B cell (primary cell): ENCODE results near the gene ATP11A. TPM values are rescaled to one million over a fixed set of nuclear protein-coding genes. Genes with fewer than 3 reads are reported as not detected.

Source experiments
- ATAC-seq: fragments of 200-7000 bp; cut with Tn5 transposase; one replicate; pipeline ENCODE4 v1.10.0; 2021; ENCODE audit warnings: low read depth, mild to moderate bottlenecking, moderate number of reproducible peaks, moderate library complexity
- CTCF ChIA-PET: fragments of 350-600 bp; sonication (Branson Sonifier 250); formaldehyde crosslinking; loops from one replicate; lab custom pipeline; 2021; ENCODE audit warnings: antibody characterized with exemption, inconsistent platforms; lab: Charles Lee
- POLR2A ChIA-PET: fragments of 350-600 bp; sonication (Branson Sonifier 250); formaldehyde crosslinking; loops from one replicate; lab custom pipeline; 2021; ENCODE audit warnings: antibody characterized with exemption; lab: Charles Lee
- DNase-seq: peaks from one replicate; pipeline ENCODE4 v3.0.0; 2013
- H2AFZ ChIP-seq: 2 replicates; pipeline ENCODE4 v1.6.1; 2012; ENCODE audit warnings: mild to moderate bottlenecking, low read depth, low read length; ENCODE audit not compliant: insufficient read depth, poor library complexity, severe bottlenecking
- H3K27ac ChIP-seq, 2 donors: 1 replicate in 1 of 2; 2 replicates in 1 of 2; pipeline ENCODE4 v1.5.1; 2012 to 2013; ENCODE audit warnings: low read length in 2 of 2, mild to moderate bottlenecking in 2 of 2, moderate library complexity in 1 of 2
- H3K27me3 ChIP-seq, 4 experiments: fragments of 200-600 bp in 1 of 4; sonication (generic) in 1 of 4; replicated peaks in 1 of 4; 1 replicate in 2 of 4; 2 replicates in 2 of 4; pipeline versions ENCODE4 v1.6.1 to v1.7.0; 2013 to 2016; ENCODE audit warnings: low read length in 3 of 4, mild to moderate bottlenecking in 2 of 4, mixed read lengths in 1 of 4, moderate library complexity in 1 of 4; ENCODE audit not compliant: insufficient read depth in 4 of 4, control insufficient read depth in 3 of 4; ENCODE audit errors: control extremely low read depth in 1 of 4
- H3K36me3 ChIP-seq, 2 experiments: replicated peaks in 1 of 2; 1 replicate in 1 of 2; 2 replicates in 1 of 2; pipeline versions ENCODE4 v1.6.1 to v1.7.1; 2013; ENCODE audit warnings: low read length in 1 of 2; ENCODE audit not compliant: insufficient read depth in 2 of 2, control insufficient read depth in 1 of 2; ENCODE audit errors: control extremely low read depth in 1 of 2, extremely low read depth in 1 of 2
- H3K4me1 ChIP-seq, 2 donors: fragments of 200-600 bp in 1 of 2; sonication (generic) in 1 of 2; 1 replicate in 1 of 2; 2 replicates in 1 of 2; pipeline versions ENCODE4 v1.5.1 to v1.6.1; 2013 to 2017; ENCODE audit warnings: low read length in 2 of 2; ENCODE audit not compliant: control insufficient read depth in 2 of 2, insufficient read depth in 2 of 2
- H3K4me2 ChIP-seq: replicated peaks from 2 replicates; pipeline ENCODE3; 2012; ENCODE audit warnings: mild to moderate bottlenecking, low read depth, low read length; ENCODE audit not compliant: poor library complexity, severe bottlenecking
- H3K4me3 ChIP-seq, 5 experiments: fragments of 200-600 bp in 1 of 5; sonication (generic) in 1 of 5; 1 replicate in 3 of 5; 2 replicates in 2 of 5; pipeline versions ENCODE4 v1.5.1 to v1.7.0; 2011 to 2016; ENCODE audit warnings: low read length in 4 of 5, mild to moderate bottlenecking in 4 of 5, low read depth in 2 of 5, control low read depth in 1 of 5, moderate library complexity in 1 of 5; ENCODE audit not compliant: insufficient read depth in 1 of 5; ENCODE audit errors: control extremely low read depth in 1 of 5, extremely low read depth in 1 of 5
- H3K79me2 ChIP-seq: fragments of 200-600 bp; sonication (generic); one replicate; pipeline ENCODE4 v1.6.0; 2016; ENCODE audit warnings: low read length; ENCODE audit not compliant: control insufficient read depth, insufficient read depth
- H3K9ac ChIP-seq: fragments of 200-600 bp; sonication (generic); 2 replicates; pipeline ENCODE4 v1.6.1; 2017; ENCODE audit warnings: mild to moderate bottlenecking, low read length, moderate library complexity
- H3K9me3 ChIP-seq, 3 donors: one replicate each; pipeline versions ENCODE4 v1.6.1 to v1.7.1; 2013; ENCODE audit warnings: low read length in 2 of 3; ENCODE audit not compliant: control insufficient read depth in 2 of 3, insufficient read depth in 1 of 3; ENCODE audit errors: control extremely low read depth in 1 of 3
- H4K20me1 ChIP-seq: 2 replicates; pipeline ENCODE4 v1.6.0; 2012; ENCODE audit warnings: mild to moderate bottlenecking, low read length; ENCODE audit not compliant: insufficient read depth, control insufficient read depth, poor library complexity, severe bottlenecking
- H3K27ac Mint-ChIP-seq: one replicate; pipeline ENCODE4 v1.8.0; 2021; ENCODE audit warnings: mixed read lengths
- H3K27me3 Mint-ChIP-seq: one replicate; pipeline ENCODE4 v1.8.0; 2021; ENCODE audit warnings: mixed read lengths
- H3K4me1 Mint-ChIP-seq: one replicate; pipeline ENCODE4 v1.8.0; 2021; ENCODE audit warnings: mixed read lengths
- H3K4me3 Mint-ChIP-seq: one replicate; pipeline ENCODE4 v1.8.0; 2021; ENCODE audit warnings: mixed read lengths
- H3K9me3 Mint-ChIP-seq: one replicate; pipeline ENCODE4 v1.8.0; 2022; ENCODE audit warnings: mixed read lengths; ENCODE audit not compliant: insufficient read depth
- EZH2 ChIP-seq: IDR thresholded peaks from 2 replicates; pipeline ENCODE4 v1.6.1; 2012; ENCODE audit warnings: borderline replicate concordance, low read depth, mild to moderate bottlenecking, moderate library complexity, low read length; ENCODE audit not compliant: insufficient read depth, poor library complexity, severe bottlenecking
- WGBS: methylation state at CpG from one replicate; pipeline ENCODE4 v1.1.5; 2013; ENCODE audit warnings: missing lambda C conversion rate; ENCODE audit not compliant: insufficient coverage; 5-methylcytosine and 5-hydroxymethylcytosine counted together
- intact Hi-C: fragments of 100-400 bp; cut with micrococcal nuclease; formaldehyde crosslinking; loops from one replicate; pipeline ENCODE4 v1.10.0; 2022
- polyA plus RNA-seq: library from polyadenylated mRNA; depleted of rRNA; stranded (reverse); fragments of >200 nt; gene quantifications from 2 replicates; pipeline ENCODE4 v1.2.3, GENCODE V29; 2012
- total RNA-seq, 2 donors: library from RNA; stranded (reverse); fragments of 120-200 nt in 1 of 2; gene quantifications; 1 replicate in 1 of 2; 2 replicates in 1 of 2; pipeline versions ENCODE4 v1.2.3 to v1.2.4, GENCODE V29; 2013 to 2022
- TF ChIP-seq, protein P1 (sequence below): fragments of 200-600 bp; IDR thresholded peaks from one replicate; pipeline ENCODE4 v1.8.0; 2022; ENCODE audit warnings: antibody characterized with exemption, mild to moderate bottlenecking

Gene ATP11A
- total and polyA plus RNA-seq, 2 donors (not counting 1 experiment from before 2014, with no cell fraction given) = 36.9 to 60.3 TPM

GRCh38 chr13:112835796-112836195 lies 146.0 kb downstream of the ATP11A start:
- Mint-ChIP-seq H3K27me3 (no peaks in the 10 kb centered on the region), H3K4me3 (no peak overlapping the region), H3K9me3 (no peaks in the 10 kb centered on the region), H3K4me1 (no peaks in the 10 kb centered on the region), H3K27ac (no peak overlapping the region)
- TF ChIP-seq, protein P1, sequence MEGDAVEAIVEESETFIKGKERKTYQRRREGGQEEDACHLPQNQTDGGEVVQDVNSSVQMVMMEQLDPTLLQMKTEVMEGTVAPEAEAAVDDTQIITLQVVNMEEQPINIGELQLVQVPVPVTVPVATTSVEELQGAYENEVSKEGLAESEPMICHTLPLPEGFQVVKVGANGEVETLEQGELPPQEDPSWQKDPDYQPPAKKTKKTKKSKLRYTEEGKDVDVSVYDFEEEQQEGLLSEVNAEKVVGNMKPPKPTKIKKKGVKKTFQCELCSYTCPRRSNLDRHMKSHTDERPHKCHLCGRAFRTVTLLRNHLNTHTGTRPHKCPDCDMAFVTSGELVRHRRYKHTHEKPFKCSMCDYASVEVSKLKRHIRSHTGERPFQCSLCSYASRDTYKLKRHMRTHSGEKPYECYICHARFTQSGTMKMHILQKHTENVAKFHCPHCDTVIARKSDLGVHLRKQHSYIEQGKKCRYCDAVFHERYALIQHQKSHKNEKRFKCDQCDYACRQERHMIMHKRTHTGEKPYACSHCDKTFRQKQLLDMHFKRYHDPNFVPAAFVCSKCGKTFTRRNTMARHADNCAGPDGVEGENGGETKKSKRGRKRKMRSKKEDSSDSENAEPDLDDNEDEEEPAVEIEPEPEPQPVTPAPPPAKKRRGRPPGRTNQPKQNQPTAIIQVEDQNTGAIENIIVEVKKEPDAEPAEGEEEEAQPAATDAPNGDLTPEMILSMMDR = no peak
- no peak for TF ChIP-seq EZH2
- no peak overlapping the region for H3K27ac ChIP-seq
- H3K9me3 ChIP-seq = no peaks in the 10 kb centered on the region
- H3K9ac ChIP-seq = no peak overlapping the region
- CTCF ChIA-PET = no interaction called here
- no peaks in the 10 kb centered on the region for H3K27me3 ChIP-seq
- no peaks in the 10 kb centered on the region for H3K4me1 ChIP-seq
- no peaks in the 10 kb centered on the region for H4K20me1 ChIP-seq
- WGBS = 98% methylated on average over 9 of the region's 10 CpGs
- peaks cover 0 to 33% of the 10 kb centered on the region in 2 experiments for H3K36me3 ChIP-seq
- H3K4me2 ChIP-seq = no peak overlapping the region
- POLR2A ChIA-PET = no interaction called here
- intact Hi-C loops = no loop called here
- DNase-seq = no peak
- no peak overlapping the region for H2AFZ ChIP-seq
- H3K79me2 ChIP-seq = no peaks in the 10 kb centered on the region
- ATAC-seq = no peak
- H3K4me3 ChIP-seq = no peak overlapping the region

DNA sequence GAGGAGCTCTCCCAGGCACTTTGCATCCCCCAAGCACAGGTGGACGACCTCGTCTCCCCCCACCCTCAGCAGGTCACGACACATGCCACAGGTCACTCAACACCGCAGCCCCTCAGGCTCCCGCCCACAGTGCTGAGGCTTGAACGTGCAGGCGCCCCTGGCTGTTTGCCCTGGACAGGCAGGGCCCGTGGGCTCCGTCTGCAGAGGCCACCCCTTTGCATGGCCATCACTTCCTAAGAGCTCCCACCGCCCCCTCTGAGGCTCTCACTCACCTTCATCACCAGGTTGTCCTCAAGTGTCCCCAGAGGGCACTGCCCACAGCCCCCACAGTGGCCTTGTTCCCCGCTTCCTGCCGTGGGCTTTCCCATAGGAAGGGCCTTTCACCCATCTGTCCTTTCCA lies 147.1 kb downstream of the ATP11A start:
- Histone ChIP-seq H3K79me2 (no peaks in the 10 kb centered on the region), H3K4me2 (no peak overlapping the region), H3K27me3 (no peaks in the 10 kb centered on the region), H4K20me1 (no peaks in the 10 kb centered on the region), H3K36me3 (peaks cover 0 to 26% of the 10 kb centered on the region in 2 experiments), H2AFZ (no peak overlapping the region), H3K9me3 (no peaks in the 10 kb centered on the region), H3K4me3 (no peak overlapping the region), H3K4me1 (no peaks in the 10 kb centered on the region), H3K27ac (no peak overlapping the region), H3K9ac (no peak overlapping the region)
- no peak overlapping the region for H3K4me3 Mint-ChIP-seq
- ATAC-seq = no peak
- no peaks in the 10 kb centered on the region for H3K9me3 Mint-ChIP-seq
- H3K27ac Mint-ChIP-seq = no peak overlapping the region
- 94% methylated on average over 12 of the region's 12 CpGs for WGBS
- ChIA-PET CTCF (no interaction called here), POLR2A (no interaction called here)
- no peak for DNase-seq
- no peaks in the 10 kb centered on the region for H3K4me1 Mint-ChIP-seq
- TF ChIP-seq, protein P1 = no peak
- no peak for TF ChIP-seq EZH2
- no peaks in the 10 kb centered on the region for H3K27me3 Mint-ChIP-seq
- intact Hi-C loops = no loop called here
